ENCODE results near the gene PCSK6.

DNA sequence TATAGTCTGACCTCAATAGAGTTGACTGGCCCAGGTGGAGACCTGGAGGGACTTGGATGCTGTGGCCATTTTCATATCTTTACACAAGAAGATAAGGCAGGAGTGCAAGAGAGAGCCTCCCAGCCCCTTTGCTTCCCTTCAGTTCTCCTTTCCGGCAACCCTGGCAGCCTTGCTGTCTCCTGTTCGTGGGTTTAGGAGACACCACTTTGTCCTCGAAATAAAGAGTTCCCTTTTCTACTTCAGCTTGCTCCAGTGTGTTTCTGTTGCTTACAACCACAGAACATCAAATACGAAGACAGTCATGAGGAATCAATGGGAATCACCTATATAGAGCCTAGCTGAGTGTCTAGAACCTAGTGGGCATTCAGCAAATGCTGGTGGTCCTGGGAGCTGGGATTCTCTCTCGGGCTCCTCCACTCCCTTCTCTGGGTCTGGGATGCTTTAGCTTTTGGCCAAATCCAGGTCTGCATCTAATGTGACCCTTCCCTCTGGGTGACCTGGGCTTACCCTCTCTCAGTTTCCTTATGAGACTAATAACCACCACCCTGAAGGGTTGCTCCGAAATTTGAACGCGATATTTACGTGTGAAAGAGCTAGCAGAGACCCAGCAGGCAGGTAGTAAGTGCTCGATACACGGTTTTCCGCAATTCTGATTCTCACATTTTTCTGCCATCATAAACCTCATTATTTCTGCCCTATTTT is 44.5 kb downstream of the PCSK6 start:
- TF ChIP-seq GABPA (IDR thresholded peaks at IDR 0.05; ENCODE audit: low read depth) (no peak), SPI1 (IDR thresholded peaks at IDR 0.05; ENCODE audit: borderline replicate concordance, low read depth) (no peak), POLR2AphosphoS5 (IDR thresholded peaks at IDR 0.05; ENCODE audit: low read depth) (no peak)
- TF ChIP-seq, protein P1, sequence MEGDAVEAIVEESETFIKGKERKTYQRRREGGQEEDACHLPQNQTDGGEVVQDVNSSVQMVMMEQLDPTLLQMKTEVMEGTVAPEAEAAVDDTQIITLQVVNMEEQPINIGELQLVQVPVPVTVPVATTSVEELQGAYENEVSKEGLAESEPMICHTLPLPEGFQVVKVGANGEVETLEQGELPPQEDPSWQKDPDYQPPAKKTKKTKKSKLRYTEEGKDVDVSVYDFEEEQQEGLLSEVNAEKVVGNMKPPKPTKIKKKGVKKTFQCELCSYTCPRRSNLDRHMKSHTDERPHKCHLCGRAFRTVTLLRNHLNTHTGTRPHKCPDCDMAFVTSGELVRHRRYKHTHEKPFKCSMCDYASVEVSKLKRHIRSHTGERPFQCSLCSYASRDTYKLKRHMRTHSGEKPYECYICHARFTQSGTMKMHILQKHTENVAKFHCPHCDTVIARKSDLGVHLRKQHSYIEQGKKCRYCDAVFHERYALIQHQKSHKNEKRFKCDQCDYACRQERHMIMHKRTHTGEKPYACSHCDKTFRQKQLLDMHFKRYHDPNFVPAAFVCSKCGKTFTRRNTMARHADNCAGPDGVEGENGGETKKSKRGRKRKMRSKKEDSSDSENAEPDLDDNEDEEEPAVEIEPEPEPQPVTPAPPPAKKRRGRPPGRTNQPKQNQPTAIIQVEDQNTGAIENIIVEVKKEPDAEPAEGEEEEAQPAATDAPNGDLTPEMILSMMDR (IDR thresholded peaks at IDR 0.05; ENCODE audit: insufficient read depth, low read length), result no peak
- TF ChIP-seq, protein P2, sequence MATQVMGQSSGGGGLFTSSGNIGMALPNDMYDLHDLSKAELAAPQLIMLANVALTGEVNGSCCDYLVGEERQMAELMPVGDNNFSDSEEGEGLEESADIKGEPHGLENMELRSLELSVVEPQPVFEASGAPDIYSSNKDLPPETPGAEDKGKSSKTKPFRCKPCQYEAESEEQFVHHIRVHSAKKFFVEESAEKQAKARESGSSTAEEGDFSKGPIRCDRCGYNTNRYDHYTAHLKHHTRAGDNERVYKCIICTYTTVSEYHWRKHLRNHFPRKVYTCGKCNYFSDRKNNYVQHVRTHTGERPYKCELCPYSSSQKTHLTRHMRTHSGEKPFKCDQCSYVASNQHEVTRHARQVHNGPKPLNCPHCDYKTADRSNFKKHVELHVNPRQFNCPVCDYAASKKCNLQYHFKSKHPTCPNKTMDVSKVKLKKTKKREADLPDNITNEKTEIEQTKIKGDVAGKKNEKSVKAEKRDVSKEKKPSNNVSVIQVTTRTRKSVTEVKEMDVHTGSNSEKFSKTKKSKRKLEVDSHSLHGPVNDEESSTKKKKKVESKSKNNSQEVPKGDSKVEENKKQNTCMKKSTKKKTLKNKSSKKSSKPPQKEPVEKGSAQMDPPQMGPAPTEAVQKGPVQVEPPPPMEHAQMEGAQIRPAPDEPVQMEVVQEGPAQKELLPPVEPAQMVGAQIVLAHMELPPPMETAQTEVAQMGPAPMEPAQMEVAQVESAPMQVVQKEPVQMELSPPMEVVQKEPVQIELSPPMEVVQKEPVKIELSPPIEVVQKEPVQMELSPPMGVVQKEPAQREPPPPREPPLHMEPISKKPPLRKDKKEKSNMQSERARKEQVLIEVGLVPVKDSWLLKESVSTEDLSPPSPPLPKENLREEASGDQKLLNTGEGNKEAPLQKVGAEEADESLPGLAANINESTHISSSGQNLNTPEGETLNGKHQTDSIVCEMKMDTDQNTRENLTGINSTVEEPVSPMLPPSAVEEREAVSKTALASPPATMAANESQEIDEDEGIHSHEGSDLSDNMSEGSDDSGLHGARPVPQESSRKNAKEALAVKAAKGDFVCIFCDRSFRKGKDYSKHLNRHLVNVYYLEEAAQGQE (IDR thresholded peaks at IDR 0.05; ENCODE audit: insufficient replicate concordance, low read depth), result no peak

Measured in HL-60 (cell line).